Peyer's patch (tissue), 4 donors: ENCODE results near the gene UCK2.

Experiments used
- CTCF ChIP-seq, 6 experiments: fragments of 450-650 bp in 4 of 6; fragments of 200-600 bp in 2 of 6; sonication (generic) in 1 of 6; IDR thresholded peaks; one replicate each; pipeline ENCODE4 v1.5.1; 2017 to 2019; ENCODE audit warnings: antibody characterized with exemption in 6 of 6, mild to moderate bottlenecking in 3 of 6, moderate library complexity in 1 of 6
- POLR2A ChIP-seq, 2 donors: fragments of 450-650 bp; IDR thresholded peaks; one replicate each; pipeline ENCODE4 v1.5.1; 2017; ENCODE audit warnings: antibody characterized with exemption in 2 of 2, mild to moderate bottlenecking in 2 of 2, moderate library complexity in 2 of 2

- TF ChIP-seq CTCF (IDR thresholded peaks at IDR 0.05), result no peak
- TF ChIP-seq POLR2A (IDR thresholded peaks at IDR 0.05), result no peak
These were observed 103.5 kb downstream of the UCK2 start for GRCh38 chr1:165930961-165931360.
